ENCODE results near the gene DLG1. TPM values are rescaled to one million over a fixed set of nuclear protein-coding genes. Genes with fewer than 3 reads are reported as not detected.

Gene DLG1
- total and polyA plus RNA-seq, 9 of the 15 experiments (the other 6 are each of a cell fraction or from before 2014, with no cell fraction given), result 9.4 to 63.5 (median 43.6) TPM

GRCh38 chr3:197031315-197032285 is 266.8 kb downstream of the DLG1 start (continued):
- TF ChIP-seq NCOA4 (IDR thresholded peaks at IDR 0.05; ENCODE audit: partially characterized antibody), result no peak
- TF ChIP-seq MCM2 (IDR thresholded peaks at IDR 0.05; ENCODE audit: low read depth), result no peak
- 0 out of 4 replicates have a peak, but pooled peaks of 1 of the 2 experiments have one; percentile 59 for TF ChIP-seq ZNF639 (CRISPR knock-in tag; conservative IDR thresholded peaks at IDR 0.05 in 1 of 2, IDR thresholded peaks at IDR 0.05 in 1 of 2)
- no peak for TF ChIP-seq ZC3H11A (IDR thresholded peaks at IDR 0.05; ENCODE audit: low read depth, low read length)
- TF ChIP-seq POLR3G (IDR thresholded peaks at IDR 0.05; ENCODE audit: extremely low read depth, insufficient read length, insufficient replicate concordance), result no peak
- TF ChIP-seq, protein P1, sequence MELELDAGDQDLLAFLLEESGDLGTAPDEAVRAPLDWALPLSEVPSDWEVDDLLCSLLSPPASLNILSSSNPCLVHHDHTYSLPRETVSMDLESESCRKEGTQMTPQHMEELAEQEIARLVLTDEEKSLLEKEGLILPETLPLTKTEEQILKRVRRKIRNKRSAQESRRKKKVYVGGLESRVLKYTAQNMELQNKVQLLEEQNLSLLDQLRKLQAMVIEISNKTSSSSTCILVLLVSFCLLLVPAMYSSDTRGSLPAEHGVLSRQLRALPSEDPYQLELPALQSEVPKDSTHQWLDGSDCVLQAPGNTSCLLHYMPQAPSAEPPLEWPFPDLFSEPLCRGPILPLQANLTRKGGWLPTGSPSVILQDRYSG (tag; conservative IDR thresholded peaks at IDR 0.05; ENCODE audit: low read depth), result peak; percentile 80
- TF ChIP-seq, protein P2, sequence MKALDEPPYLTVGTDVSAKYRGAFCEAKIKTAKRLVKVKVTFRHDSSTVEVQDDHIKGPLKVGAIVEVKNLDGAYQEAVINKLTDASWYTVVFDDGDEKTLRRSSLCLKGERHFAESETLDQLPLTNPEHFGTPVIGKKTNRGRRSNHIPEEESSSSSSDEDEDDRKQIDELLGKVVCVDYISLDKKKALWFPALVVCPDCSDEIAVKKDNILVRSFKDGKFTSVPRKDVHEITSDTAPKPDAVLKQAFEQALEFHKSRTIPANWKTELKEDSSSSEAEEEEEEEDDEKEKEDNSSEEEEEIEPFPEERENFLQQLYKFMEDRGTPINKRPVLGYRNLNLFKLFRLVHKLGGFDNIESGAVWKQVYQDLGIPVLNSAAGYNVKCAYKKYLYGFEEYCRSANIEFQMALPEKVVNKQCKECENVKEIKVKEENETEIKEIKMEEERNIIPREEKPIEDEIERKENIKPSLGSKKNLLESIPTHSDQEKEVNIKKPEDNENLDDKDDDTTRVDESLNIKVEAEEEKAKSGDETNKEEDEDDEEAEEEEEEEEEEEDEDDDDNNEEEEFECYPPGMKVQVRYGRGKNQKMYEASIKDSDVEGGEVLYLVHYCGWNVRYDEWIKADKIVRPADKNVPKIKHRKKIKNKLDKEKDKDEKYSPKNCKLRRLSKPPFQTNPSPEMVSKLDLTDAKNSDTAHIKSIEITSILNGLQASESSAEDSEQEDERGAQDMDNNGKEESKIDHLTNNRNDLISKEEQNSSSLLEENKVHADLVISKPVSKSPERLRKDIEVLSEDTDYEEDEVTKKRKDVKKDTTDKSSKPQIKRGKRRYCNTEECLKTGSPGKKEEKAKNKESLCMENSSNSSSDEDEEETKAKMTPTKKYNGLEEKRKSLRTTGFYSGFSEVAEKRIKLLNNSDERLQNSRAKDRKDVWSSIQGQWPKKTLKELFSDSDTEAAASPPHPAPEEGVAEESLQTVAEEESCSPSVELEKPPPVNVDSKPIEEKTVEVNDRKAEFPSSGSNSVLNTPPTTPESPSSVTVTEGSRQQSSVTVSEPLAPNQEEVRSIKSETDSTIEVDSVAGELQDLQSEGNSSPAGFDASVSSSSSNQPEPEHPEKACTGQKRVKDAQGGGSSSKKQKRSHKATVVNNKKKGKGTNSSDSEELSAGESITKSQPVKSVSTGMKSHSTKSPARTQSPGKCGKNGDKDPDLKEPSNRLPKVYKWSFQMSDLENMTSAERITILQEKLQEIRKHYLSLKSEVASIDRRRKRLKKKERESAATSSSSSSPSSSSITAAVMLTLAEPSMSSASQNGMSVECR (CRISPR knock-in tag; IDR thresholded peaks at IDR 0.05), result no peak
- no peak for TF ChIP-seq CBX2 (IDR thresholded peaks at IDR 0.05; ENCODE audit: insufficient read depth, low read length, poor library complexity, severe bottlenecking)
- TF ChIP-seq, protein P3, sequence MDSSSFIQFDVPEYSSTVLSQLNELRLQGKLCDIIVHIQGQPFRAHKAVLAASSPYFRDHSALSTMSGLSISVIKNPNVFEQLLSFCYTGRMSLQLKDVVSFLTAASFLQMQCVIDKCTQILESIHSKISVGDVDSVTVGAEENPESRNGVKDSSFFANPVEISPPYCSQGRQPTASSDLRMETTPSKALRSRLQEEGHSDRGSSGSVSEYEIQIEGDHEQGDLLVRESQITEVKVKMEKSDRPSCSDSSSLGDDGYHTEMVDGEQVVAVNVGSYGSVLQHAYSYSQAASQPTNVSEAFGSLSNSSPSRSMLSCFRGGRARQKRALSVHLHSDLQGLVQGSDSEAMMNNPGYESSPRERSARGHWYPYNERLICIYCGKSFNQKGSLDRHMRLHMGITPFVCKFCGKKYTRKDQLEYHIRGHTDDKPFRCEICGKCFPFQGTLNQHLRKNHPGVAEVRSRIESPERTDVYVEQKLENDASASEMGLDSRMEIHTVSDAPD (CRISPR knock-in tag; IDR thresholded peaks at IDR 0.05), result no peak
- TF ChIP-seq ETV5 (CRISPR knock-in tag; IDR thresholded peaks at IDR 0.05; ENCODE audit: low read depth), result no peak
- TF ChIP-seq SAFB2 (IDR thresholded peaks at IDR 0.05; ENCODE audit: borderline replicate concordance, low read depth, low read length, severe bottlenecking), result no peak
- peak; percentile 89 for TF ChIP-seq HDAC8 (tag; IDR thresholded peaks at IDR 0.05)
- no peak for TF ChIP-seq ATF4 (CRISPR knock-in tag; IDR thresholded peaks at IDR 0.05)
- TF ChIP-seq TSC22D4 (tag; IDR thresholded peaks at IDR 0.05), result no peak
- peak in 1 of 2 experiments; percentile 78; a peak in 2 of 4 replicates for TF ChIP-seq TBL1XR1 (IDR thresholded peaks at IDR 0.05; ENCODE audit: low read length in 2 of 2)
